HG03565 (cell line): ENCODE data around the gene NSMF.

Source experiments
- ATAC-seq: cut with Tn5 transposase; IDR thresholded peaks from one replicate; pipeline ENCODE4 v1.9.1; 2021; ENCODE audit warnings: mild to moderate bottlenecking, moderate library complexity; ENCODE audit not compliant: unreplicated experiment

Gene NSMF

DNA sequence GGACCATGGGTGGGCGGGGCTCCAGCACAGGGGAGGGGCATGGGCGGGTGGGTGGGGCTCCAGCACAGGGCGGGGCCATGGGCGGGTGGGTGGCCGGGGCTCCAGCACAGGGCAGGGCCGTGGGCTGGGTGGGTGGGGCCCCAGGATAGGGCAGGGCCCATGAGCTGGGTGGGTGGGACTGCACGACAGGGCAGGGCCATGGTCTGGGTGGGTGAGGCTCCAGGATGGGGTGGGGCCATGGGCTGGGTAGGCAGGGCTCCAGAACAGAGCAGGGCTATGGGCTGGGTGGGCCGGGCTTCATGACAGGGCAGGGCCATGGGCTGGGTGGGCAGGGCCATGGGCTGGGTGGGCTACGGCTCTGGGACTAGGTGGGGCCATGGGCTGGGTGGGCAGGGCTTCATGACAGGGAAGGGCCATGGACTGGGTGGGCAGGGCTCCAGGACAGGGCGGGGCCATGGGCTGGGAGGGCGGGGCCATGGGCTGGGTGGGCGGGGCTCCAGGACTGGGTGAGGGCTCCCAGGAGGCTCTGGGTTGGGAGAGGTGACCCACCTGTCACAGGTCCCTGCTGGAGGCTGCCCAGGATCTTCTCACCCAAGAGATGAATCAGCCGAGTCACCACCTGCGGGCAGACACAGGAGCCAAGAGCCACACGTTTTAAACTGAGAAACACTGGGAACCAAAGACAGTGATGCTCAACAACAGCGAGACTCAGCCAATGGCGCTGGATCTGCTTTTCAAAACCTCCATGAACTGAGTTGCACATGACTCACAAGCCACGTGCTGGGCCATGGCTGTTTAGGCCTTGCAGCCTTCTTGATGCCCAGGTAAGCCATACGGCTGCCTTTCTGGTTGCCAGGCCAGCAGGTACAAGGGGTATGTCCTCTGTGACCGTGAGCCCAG, 33.6 kb upstream of the NSMF start:
- no peak for ATAC-seq

GRCh38 chr9:137491735-137492432, 32.8 kb upstream of the NSMF start:
- ATAC-seq, result no peak

DNA sequence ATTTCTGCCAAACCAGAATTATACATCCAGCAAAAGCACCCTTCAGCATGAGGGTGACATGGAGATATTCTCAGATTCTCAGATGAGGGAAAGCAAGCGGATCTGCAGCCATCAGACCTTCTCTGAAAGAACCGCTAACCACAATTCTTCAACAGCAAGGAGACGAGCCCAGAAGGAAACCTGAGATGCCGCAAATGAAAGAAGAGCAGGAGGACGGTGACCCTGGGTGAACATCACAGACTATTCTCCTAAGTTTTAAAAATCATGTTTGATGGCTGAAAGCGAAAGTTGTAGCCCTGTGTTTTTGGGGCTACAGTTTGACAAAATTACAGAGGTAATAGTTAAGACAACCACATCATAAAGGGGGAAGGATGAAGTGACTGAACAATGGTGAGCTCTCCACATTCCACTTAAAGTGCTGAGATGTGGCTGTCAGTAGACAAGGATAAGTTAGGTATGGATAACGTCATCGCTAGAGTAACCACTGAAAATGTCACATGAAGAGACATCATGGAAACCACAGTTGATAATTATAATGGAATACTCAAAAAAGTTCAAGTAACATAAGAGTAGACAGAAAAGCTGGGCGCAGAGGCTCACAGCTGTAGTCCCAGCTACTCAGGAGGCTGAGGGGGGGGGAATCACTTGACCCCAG, 31.5 kb upstream of the NSMF start:
- no peak for ATAC-seq

DNA sequence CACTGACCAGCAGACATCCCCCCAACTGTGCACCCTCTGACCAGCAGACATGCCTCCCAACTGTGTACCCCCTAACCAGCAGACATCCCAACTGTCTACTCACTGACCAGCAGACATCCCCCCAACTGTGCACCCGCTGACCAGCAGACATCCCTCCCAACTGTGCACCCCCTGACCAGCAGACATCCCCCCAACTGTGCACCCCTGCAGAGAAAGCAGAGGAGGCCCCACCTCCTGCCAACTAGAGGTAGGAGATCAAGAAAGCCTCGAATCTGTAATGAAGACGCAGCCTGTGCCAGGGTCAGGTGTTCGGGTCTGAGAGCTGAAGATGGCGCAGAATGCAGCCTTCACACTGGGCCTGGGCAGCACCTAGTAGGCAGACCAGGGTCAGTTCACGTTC, 29.8 kb upstream of the NSMF start:
- no peak for ATAC-seq

- no peak for ATAC-seq
Measured at GRCh38 chr9:137488327-137488653, 29.2 kb upstream of the NSMF start.

GRCh38 chr9:137487454-137488326, 28.6 kb upstream of the NSMF start:
- no peak for ATAC-seq

DNA sequence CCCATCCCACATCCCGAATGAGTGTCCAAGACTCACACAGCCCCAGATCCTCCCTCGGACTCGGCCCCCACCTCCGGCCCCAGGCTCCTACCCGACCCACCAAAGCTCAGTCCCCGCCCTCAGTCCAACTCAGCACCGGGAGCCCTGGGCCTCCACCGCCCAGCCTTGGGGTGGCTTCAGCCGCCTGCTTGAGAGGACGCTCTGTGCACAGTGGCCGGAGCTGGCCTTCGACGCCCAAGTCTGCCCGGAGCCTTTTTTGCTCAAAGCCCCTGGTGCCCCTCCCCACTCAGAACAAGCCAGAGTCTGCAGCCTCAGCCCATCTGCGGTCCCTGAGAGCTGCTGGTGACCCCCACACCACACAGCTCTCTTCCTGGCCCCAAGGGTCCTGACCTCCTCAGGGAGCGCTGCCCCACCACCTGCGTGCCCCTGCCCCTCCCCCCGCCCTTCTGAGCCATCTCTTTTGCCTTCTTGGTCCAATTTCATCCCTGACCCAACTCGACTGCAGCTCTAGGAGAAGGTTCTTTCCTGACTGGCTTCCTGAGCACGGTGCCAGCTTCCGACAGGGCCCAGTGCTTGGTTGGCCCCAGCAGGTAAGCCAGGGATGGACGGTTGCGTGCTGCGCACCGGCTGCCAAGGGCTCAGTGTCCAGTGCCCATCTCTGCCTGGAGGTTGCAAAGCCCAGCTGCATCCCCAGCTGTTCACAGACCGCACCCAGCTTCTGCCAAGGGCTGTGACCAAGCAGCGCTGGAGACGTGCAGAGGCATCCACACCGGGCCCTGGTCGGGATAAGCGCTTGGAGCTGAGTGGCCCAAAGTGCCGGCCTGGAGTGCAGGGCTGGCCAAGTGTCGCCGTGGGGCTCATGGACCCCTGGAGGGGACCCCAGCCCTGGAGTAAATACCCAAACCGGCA, 27.7 kb upstream of the NSMF start:
- ATAC-seq, result no peak

DNA sequence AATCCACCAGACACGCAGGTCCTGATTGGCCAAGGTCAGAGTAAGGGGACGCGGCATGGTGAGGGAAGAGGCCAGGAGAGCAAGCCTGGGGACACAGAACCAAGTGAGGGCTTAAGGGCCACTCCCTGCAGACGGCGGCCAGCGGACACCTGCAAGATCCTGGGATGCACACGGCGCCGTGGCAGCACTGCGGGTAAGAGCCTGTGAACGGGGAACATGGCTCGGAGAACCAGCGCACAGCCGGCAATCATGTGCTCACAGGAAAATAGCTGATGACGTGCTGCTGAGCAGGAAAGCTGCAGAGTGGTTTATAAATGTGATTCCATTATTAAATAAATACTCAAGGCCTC, 27.0 kb upstream of the NSMF start:
- ATAC-seq, result no peak

DNA sequence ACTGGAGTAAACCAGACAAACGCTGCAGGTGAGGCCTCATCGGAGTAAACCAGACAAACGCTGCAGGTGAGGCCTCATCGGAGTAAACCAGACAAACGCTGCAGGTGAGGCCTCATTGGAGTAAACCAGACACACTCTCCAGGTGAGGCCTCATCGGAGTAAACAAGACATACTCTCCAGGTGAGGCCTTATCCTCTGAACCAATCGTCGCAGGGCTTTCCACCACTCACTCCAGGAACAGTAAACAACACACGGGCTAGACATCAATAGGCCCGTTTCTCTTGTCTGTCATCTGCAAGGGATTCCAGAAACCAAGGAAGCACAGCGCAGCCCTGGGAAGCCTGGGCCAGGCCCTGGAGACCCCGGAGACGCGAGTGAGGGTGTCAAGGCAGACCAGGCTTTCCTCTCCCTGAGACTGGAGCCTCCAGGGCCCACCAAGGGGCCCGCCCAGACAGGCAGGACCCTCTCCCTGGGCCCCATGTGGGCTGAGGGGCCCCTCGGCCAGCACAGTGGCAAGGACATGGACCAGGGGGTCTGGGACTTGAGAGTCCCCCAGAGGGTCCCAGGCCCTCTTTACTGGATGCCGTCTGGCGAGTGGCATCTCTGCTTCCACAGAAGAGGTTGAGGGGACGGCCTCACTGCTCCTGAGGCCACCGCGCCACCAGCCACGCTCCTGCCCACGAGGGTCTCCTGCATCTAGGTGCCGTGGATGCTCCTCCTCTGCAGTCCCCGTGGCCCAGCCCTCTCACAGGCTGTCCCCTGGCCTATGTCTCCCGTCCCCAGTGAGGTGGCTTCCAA, 26.4 kb upstream of the NSMF start:
- no peak for ATAC-seq

DNA sequence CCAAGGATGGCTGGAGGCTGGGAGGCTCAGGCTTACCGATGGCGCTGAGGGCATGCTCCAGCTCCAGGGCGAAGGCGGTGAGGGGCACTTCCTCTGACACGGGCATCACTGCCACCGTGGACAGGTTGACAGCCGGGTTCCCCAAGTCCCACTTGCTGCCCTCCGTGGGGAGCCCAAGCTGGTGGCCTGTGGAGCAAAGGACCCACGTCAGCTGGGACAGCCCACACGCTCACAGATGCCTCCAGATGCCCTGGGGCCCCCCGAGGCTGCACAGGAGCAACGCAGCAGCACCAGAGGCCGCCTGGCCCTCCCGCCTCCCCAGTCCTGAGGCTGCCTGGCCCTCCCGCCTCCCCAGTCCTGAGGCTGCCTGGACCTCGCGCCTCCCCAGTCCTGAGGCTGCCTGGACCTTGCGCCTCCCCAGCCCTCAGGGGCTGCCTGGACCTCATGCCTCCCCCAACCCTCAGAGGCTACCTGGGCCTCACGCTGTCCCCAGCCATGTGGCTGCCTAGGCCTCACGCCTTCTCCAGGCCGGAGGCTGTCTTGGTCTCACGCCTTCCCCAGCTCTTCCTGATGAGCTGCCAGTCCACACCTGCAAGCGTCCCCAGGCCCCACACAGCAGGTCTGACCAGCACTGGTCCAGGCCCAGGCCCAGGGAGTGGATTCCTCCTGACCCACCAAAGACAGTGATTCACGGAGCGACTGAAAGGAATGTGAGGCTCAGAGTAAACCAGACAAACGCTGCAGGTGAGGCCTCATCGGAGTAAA, 25.6 kb upstream of the NSMF start:
- ATAC-seq, result no peak

DNA sequence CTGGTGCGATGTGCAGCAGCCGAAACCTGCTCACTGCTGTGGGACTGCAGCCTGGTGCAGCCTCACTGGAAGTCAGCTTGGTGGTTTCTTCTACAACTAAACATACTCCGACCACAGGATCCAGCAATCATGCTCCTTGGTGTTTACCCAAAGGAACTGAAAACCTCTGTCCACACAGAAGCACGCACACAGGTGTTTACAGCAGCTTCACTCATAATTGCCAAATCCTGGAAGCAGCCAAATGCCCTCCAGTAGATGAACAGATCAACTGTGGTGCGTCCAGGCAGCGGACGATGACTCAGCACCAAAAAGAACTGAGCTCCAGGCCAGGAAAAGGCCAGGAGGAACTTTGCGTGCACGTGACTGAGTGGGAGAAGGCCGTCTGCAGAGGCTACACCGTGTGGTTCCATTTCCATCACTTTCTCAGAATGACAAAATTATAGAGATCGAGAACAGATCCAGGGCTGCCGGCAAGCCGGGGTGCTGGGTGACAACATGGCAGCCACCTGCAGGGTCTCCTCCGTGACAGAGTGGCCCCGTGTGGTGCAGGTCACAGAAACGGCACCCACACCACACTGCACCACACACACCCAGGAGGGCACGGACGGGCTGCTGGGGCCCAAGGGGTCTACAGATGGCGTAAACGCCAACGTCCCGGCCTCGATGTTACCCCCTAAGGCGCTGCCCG, 23.1 kb upstream of the NSMF start:
- no peak for ATAC-seq

DNA sequence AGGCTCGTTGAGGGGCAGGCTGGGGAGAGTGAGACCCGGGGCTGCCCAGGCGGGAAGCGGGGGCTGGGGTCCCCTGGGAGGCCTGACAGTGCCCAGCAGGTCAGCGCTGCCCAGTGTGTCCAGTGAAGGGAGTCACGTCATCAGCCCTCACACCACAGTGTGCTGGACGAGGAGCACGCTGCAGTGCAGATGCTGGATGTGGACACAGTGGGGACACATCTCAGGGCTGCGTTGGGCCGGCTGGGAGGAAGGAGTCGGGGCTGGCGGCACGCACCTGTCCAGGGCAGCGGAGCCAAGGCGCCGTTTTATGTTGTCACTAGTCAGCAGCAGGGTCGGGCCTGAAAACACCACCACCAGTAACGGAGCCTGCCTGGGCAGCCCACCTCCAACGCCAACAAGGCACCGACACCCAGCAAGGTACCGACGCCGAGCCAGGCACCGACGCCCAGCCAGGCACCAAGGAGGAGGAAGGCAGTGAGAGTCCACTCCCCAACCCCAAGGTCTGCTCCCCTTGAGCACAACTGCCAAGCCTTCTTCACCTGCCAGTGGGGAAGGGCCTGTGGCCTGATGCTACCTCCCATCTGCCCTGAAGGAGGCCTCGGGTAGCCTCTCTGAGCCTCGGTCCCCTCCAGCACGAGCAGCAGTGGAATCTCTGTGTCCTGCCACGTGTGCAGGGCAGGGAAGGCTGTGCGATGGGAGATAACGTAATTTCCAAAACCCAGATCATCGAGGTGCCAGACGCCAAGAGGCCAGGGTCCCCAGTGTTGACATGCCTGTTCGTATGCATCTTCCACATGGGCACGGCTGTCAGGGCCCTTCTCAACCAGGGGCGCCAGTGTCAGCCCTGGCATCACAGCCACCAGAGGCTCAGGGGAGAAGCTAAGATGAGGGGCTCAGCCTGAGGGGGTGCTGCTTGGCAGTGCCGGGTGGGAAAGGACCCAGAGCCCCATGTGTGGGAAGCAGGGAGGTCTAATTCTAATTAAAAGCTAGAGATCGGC, 21.9 kb upstream of the NSMF start:
- no peak for ATAC-seq

DNA sequence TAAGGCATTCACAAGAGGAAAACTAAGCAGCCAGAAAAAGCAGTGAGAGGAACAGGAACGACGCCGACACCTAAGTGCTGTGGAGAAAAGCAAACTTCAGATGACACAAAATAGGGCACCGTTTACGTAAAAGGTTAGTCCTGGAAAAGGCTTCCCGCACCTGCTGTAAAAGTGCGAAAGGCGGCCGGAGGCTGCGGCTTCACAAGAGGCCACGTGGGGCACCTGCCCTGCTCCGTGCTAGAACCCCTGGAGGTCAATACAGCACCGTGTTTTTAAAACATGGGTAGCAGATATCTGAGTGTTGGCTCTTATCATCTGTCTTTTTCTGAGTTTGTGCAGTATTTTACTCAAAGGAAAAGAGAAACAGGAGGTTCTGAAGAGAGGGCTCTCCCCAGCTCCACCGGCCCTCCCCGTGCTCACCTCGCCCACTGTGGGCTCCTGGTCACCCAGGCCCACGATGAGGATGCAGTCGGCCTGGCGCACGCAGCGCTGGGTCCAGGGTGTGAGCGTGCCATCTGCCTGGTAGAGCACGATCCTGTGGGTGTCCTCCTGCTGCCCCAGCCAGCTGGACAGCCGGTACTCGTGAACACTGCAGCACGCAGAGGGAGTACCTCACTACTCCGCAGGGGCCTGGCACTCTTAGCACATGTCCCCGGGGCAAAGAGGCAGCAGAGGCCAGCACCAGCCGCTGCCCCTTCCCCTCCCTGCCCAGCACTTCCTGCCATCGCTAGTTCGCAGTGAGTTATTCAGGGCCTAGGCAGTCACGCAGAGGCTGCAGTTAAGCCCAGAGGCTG, 21.0 kb upstream of the NSMF start:
- no peak for ATAC-seq

DNA sequence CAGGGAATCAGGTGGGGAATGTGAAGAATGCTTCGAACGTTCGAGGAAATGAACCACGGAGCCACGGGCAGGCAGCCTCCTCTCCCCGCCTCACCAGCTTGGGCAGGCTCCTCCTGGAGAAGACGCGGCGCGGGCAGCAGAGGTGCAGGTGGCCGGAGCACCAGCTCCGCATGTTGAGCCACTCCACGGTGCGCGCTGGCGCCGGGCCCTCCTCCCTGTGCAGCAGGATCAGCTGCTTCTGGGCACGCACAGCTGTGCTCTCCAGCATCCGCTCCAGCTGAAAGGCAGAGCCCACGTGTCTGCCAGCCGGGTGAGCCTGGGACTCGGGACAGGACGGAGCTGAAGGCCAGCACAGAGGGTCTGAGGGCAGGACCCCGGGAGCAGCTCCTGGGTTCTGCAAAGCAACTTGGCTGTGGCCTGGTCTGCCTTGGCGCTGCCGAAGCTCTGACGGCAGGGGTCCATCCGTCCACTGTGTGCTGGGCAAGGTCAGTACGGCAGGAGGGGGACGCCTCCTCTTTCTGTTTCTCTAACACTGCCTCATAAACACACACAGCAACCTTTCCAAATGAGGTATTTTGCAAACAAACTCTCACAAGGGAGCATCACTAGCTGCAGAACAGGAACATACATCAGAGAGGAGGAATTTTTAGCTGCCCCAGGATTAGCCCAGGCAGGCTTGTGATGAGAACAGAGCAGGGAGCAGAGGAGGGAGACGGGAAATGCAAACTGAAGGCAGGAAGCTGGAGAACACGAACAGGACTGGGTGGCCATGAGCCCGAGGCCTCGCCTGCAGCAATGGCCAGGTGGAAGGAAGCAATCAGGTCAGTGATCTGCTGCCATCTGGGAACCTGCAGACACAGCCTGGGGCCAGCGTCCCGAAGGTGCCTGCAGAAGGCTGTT, 20.1 kb upstream of the NSMF start:
- no peak for ATAC-seq

DNA sequence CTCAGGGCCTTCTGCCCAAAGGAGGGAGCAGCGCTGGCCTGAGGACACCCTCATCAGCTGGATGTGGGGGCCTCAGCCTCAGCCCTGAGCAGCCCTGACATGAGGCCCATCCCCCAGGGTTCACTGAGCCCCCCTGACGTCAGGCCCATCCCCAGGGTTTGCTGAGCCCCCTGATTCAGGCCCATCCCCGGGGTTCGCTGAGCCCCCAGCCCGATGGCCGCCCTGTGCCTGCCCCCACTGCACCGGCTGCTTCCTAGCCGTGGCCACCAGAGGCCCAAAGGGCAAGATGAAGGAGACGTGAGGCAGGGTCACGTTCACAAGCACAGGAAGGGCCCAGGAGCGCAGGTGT, 19.5 kb upstream of the NSMF start:
- no peak for ATAC-seq
